SK-N-SH (cell line): ENCODE data around the gene AHNAK2. TPM values are rescaled to one million over a fixed set of nuclear protein-coding genes. Genes with fewer than 3 reads are reported as not detected.

Experiments
- CTCF ChIA-PET: fragments of 300-600, 350-600 bp; formaldehyde crosslinking; extraction: SDS; loops from one replicate; lab custom pipeline; 2021; lab: Yijun Ruan, JAX
- POLR2A ChIA-PET: fragments of 350-600 bp; sonication (Branson Sonifier 250); formaldehyde crosslinking; extraction: SDS; loops from one replicate; lab custom pipeline; 2020; ENCODE audit warnings: antibody characterized with exemption, inconsistent platforms; lab: Yijun Ruan, JAX
- DNase-seq: peaks from one replicate; pipeline ENCODE4 v3.0.0; 2012
- H2AFZ ChIP-seq: fragments of 200-600 bp; sonication (generic); 2 replicates; pipeline ENCODE4 v1.8.1; 2016; ENCODE audit warnings: antibody characterized with exemption, mild to moderate bottlenecking, low read depth
- H3F3A ChIP-seq: fragments of 200-600 bp; sonication (generic); replicated peaks from 2 replicates; pipeline ENCODE3; 2016; ENCODE audit warnings: antibody characterized with exemption, mild to moderate bottlenecking; ENCODE audit not compliant: insufficient read depth
- H3K27ac ChIP-seq, 2 experiments: fragments of 200-500 bp in 1 of 2; fragments of 200-600 bp in 1 of 2; sonication (Bioruptor generic) in 1 of 2; sonication (generic), shearing (Covaris generic) in 1 of 2; 2 replicates each; pipeline versions ENCODE4 v1.5.1 to v1.6.1; 2014 to 2016; ENCODE audit warnings: low read depth in 2 of 2, inconsistent platforms in 1 of 2, low read length in 1 of 2, mild to moderate bottlenecking in 1 of 2, mixed read lengths in 1 of 2
- H3K27me3 ChIP-seq: fragments of 200-600 bp; sonication (generic), shearing (Covaris generic); 2 replicates; pipeline ENCODE4 v1.6.1; 2016; ENCODE audit warnings: mixed run types; ENCODE audit not compliant: insufficient read depth
- H3K36me3 ChIP-seq, 2 experiments: fragments of 200-500 bp in 1 of 2; fragments of 200-600 bp in 1 of 2; sonication (Bioruptor generic) in 1 of 2; sonication (generic) in 1 of 2; replicated peaks in 1 of 2; 2 replicates each; pipeline versions ENCODE3 to v1.5.1; 2014 to 2016; ENCODE audit warnings: low read length in 1 of 2, mild to moderate bottlenecking in 1 of 2; ENCODE audit not compliant: insufficient read depth in 2 of 2, control insufficient read depth in 1 of 2
- H3K4me1 ChIP-seq, 2 experiments: fragments of 200-500 bp in 1 of 2; fragments of 200-600 bp in 1 of 2; sonication (Bioruptor generic) in 1 of 2; sonication (generic), shearing (Covaris generic) in 1 of 2; 2 replicates each; pipeline versions ENCODE4 v1.5.1 to v1.6.1; 2014 to 2016; ENCODE audit warnings: low read depth in 1 of 2, low read length in 1 of 2, mixed run types in 1 of 2; ENCODE audit not compliant: insufficient read depth in 2 of 2, control insufficient read depth in 1 of 2
- H3K4me2 ChIP-seq: fragments of 200-600 bp; sonication (generic), shearing (Covaris generic); 2 replicates; pipeline ENCODE4 v1.6.1; 2017; ENCODE audit warnings: mixed run types
- H3K4me3 ChIP-seq, 2 experiments: fragments of 200-500 bp in 1 of 2; fragments of 200-600 bp in 1 of 2; sonication (Bioruptor generic) in 1 of 2; sonication (generic), shearing (Covaris generic) in 1 of 2; 2 replicates each; pipeline versions ENCODE4 v1.5.1 to v1.8.1; 2014 to 2016; ENCODE audit warnings: low read depth in 2 of 2, inconsistent platforms in 1 of 2, low read length in 1 of 2, mild to moderate bottlenecking in 1 of 2, mixed read lengths in 1 of 2, moderate library complexity in 1 of 2
- H3K79me2 ChIP-seq: fragments of 200-600 bp; sonication (generic); 2 replicates; pipeline ENCODE4 v1.8.1; 2017; ENCODE audit warnings: mild to moderate bottlenecking; ENCODE audit not compliant: insufficient read depth
- H3K9ac ChIP-seq: fragments of 200-600 bp; sonication (generic); 2 replicates; pipeline ENCODE4 v1.6.1; 2017; ENCODE audit warnings: mixed run types
- H3K9me2 ChIP-seq: fragments of 200-600 bp; sonication (generic); 2 replicates; pipeline ENCODE4 v1.6.1; 2017; ENCODE audit warnings: mixed run types
- H3K9me3 ChIP-seq: fragments of 200-600 bp; sonication (generic); 2 replicates; pipeline ENCODE4 v1.6.1; 2017; ENCODE audit warnings: mixed run types, mild to moderate bottlenecking, moderate library complexity
- H4K20me1 ChIP-seq: fragments of 200-600 bp; sonication (generic); 2 replicates; pipeline ENCODE4 v1.6.1; 2017; ENCODE audit warnings: mild to moderate bottlenecking, mixed run types; ENCODE audit not compliant: insufficient read depth
- CTCF ChIP-seq: fragments of 200-600 bp; sonication (generic); IDR thresholded peaks from 2 replicates; pipeline ENCODE4 v1.6.1; 2017; ENCODE audit warnings: antibody characterized with exemption, mild to moderate bottlenecking, moderate library complexity
- FOXM1 ChIP-seq: IDR thresholded peaks from 2 replicates; pipeline ENCODE4 v1.4.0; 2012; ENCODE audit warnings: low read depth, mild to moderate bottlenecking
- GATA2 ChIP-seq: sonication (generic); formaldehyde crosslinking; IDR thresholded peaks from 2 replicates; pipeline ENCODE4 v1.5.0; 2020; ENCODE audit warnings: mild to moderate bottlenecking, missing genetic modification reagents
- PBX3 ChIP-seq: IDR thresholded peaks from 2 replicates; pipeline ENCODE4; 2012
- REST ChIP-seq: IDR thresholded peaks from 2 replicates; pipeline ENCODE4 v1.6.1; 2012; ENCODE audit warnings: mild to moderate bottlenecking, low read depth, low read length, moderate library complexity
- SMC3 ChIP-seq: IDR thresholded peaks from 2 replicates; pipeline ENCODE4 v1.6.1; 2012; ENCODE audit warnings: low read depth, low read length, improper control_type of control experiment
- TAF1 ChIP-seq: IDR thresholded peaks from 2 replicates; pipeline ENCODE4 v1.6.1; 2012; ENCODE audit warnings: low read depth, mild to moderate bottlenecking, low read length, moderate library complexity, borderline replicate concordance
- ZBTB33 ChIP-seq: IDR thresholded peaks from 2 replicates; pipeline ENCODE4 v1.4.0; 2012; ENCODE audit warnings: low read depth, borderline replicate concordance
- WGBS: methylation state at CpG from one replicate; pipeline ENCODE4 v1.1.6; 2017; ENCODE audit warnings: low lambda C conversion rate; 5-methylcytosine and 5-hydroxymethylcytosine counted together
- polyA plus RNA-seq, 3 experiments: library from polyadenylated mRNA; depleted of rRNA; stranded (reverse); fragments of >200 nt; gene quantifications; 2 replicates each; pipeline ENCODE4 v1.2.3, GENCODE V29; 2012

AHNAK2 gene
- polyA plus RNA-seq, 1 of the 3 experiments (the other 2 are of a cell fraction): 33.5 TPM

- no peak for TF ChIP-seq ZBTB33
- no peak for TF ChIP-seq FOXM1
- TF ChIP-seq TAF1: no peak
- no peak for TF ChIP-seq SMC3
- no peak for TF ChIP-seq PBX3
- TF ChIP-seq REST: no peak
- no peak for TF ChIP-seq CTCF
- TF ChIP-seq GATA2 (CRISPR knock-in tag): no peak
- TF ChIP-seq, all 33 proteins: peak for 0
- POLR2A ChIA-PET: interaction anchor here (0.7 kb wide), 1 partner anchor 10 kb away, joined by 4 read pairs; the partner anchor contains the start of gene CLBA1
- 100% methylated on average over 4 of the region's 5 CpGs for WGBS
Measured at GRCh38 chr14:104996032-104996431, 17.9 kb upstream of the AHNAK2 start.

More at GRCh38 chr14:104996032-104996431, 17.9 kb upstream of the AHNAK2 start:
- H3K9me2 ChIP-seq: no peaks in the 10 kb centered on the region
- H3K36me3 ChIP-seq: peaks cover 14 to 43% of the 10 kb centered on the region in 2 experiments
- peaks cover 39% of the 10 kb centered on the region for H3K79me2 ChIP-seq
- no peak for DNase-seq
- no peak overlapping the region for H3K4me2 ChIP-seq
- peaks cover 6% of the 10 kb centered on the region; the same call in 1 of the 2 replicates for H4K20me1 ChIP-seq
- no peak overlapping the region for H3K9ac ChIP-seq
- no peaks in the 10 kb centered on the region for H3K27me3 ChIP-seq
- no peak overlapping the region for H3K4me3 ChIP-seq
- no peaks in the 10 kb centered on the region for H3K4me1 ChIP-seq
- no peak overlapping the region for H2AFZ ChIP-seq
- CTCF ChIA-PET: interaction anchor here (1.0 to 1.2 kb wide), 2 partner anchors 13 to 20 kb away, joined by 3 read pairs; no protein-coding TSS in a partner anchor
- H3K27ac ChIP-seq: no peak overlapping the region; a peak in 1 of 4 replicates
- H3F3A ChIP-seq: peaks cover 17% of the 10 kb centered on the region
- H3K9me3 ChIP-seq: no peaks in the 10 kb centered on the region
